Myocyte (in vitro differentiated cells): ENCODE measurements around the gene KRTAP12-3. TPM values are rescaled to one million over a fixed set of nuclear protein-coding genes. Genes with fewer than 3 reads are reported as not detected.

Experiments
- DNase-seq: peaks from one replicate; pipeline ENCODE4 v3.0.0-alpha.2; 2012; ENCODE audit warnings: low read depth
- total RNA-seq: library from RNA; depleted of rRNA; stranded (reverse); fragments of >200 nt; gene quantifications from 2 replicates; pipeline ENCODE4 v1.2.3, GENCODE V29; 2014

Gene KRTAP12-3
- total RNA-seq, 1 donor from 2014 or later, result not detected

- no peak for DNase-seq
Measured at GRCh38 chr21:44701023-44701400, 43.3 kb downstream of the KRTAP12-3 start.

- no peak for DNase-seq
Measured at GRCh38 chr21:44701541-44701940, 43.8 kb downstream of the KRTAP12-3 start.

GRCh38 chr21:44702111-44702972 is 44.6 kb downstream of the KRTAP12-3 start:
- no peak for DNase-seq

GRCh38 chr21:44702973-44703730 is 45.4 kb downstream of the KRTAP12-3 start:
- no peak for DNase-seq

GRCh38 chr21:44703731-44704635 is 46.3 kb downstream of the KRTAP12-3 start:
- DNase-seq, result no peak

- no peak for DNase-seq
Measured at GRCh38 chr21:44704636-44705001, 46.9 kb downstream of the KRTAP12-3 start.

GRCh38 chr21:44706026-44706705 is 48.4 kb downstream of the KRTAP12-3 start:
- DNase-seq, result no peak

- DNase-seq, result no peak
Measured at GRCh38 chr21:44706706-44707581, 49.2 kb downstream of the KRTAP12-3 start.

Other genes with a start within 250 kb of the KRTAP12-3 start
- gene LRRC3, start 202.4 kb upstream of the KRTAP12-3 start, total RNA-seq, result not detected in 2 replicates
- not detected in 2 replicates for gene KRTAP10-1, start 117.7 kb upstream of the KRTAP12-3 start, total RNA-seq
- not detected in 2 replicates for gene KRTAP10-2, start 106.4 kb upstream of the KRTAP12-3 start, total RNA-seq
- gene KRTAP10-3, start 99.1 kb upstream of the KRTAP12-3 start, total RNA-seq, result not detected in 2 replicates
- not detected in 2 replicates for gene KRTAP10-4, start 84.2 kb upstream of the KRTAP12-3 start, total RNA-seq
- not detected in 2 replicates for gene KRTAP10-5, start 77.3 kb upstream of the KRTAP12-3 start, total RNA-seq
- gene KRTAP10-6, start 65.4 kb upstream of the KRTAP12-3 start, total RNA-seq, result not detected in 2 replicates
- gene KRTAP10-7, start 57.3 kb upstream of the KRTAP12-3 start, total RNA-seq, result not detected in 2 replicates
- gene KRTAP10-8, start 45.9 kb upstream of the KRTAP12-3 start, total RNA-seq, result not detected in 2 replicates
- not detected in 2 replicates for gene KRTAP10-9, start 30.8 kb upstream of the KRTAP12-3 start, total RNA-seq
- gene KRTAP10-10, start 20.6 kb upstream of the KRTAP12-3 start, total RNA-seq, result not detected in 2 replicates
- not detected in 2 replicates for gene KRTAP10-11, start 11.5 kb upstream of the KRTAP12-3 start, total RNA-seq
- gene KRTAP12-4, start 3.3 kb upstream of the KRTAP12-3 start, total RNA-seq, result not detected in 2 replicates
- not detected in 2 replicates for gene KRTAP12-2, start 9.0 kb downstream of the KRTAP12-3 start, total RNA-seq
- not detected in 2 replicates for gene KRTAP12-1, start 24.2 kb downstream of the KRTAP12-3 start, total RNA-seq
- gene KRTAP10-12, start 39.2 kb downstream of the KRTAP12-3 start, total RNA-seq, result not detected in 2 replicates
- not detected in 2 replicates for gene TSPEAR, start 53.6 kb downstream of the KRTAP12-3 start, total RNA-seq
- 98.0 and 99.8 TPM in 2 replicates for gene UBE2G2, start 143.9 kb downstream of the KRTAP12-3 start, total RNA-seq
- gene SUMO3, start 160.1 kb downstream of the KRTAP12-3 start, total RNA-seq, result 78.6 and 79.5 TPM in 2 replicates
- 207 and 246 TPM in 2 replicates for gene PTTG1IP, start 215.8 kb downstream of the KRTAP12-3 start, total RNA-seq